NCI-H1048 (cell line): ENCODE data around the gene C21orf58.
A peak's percentile ranks its signal among the peaks of the same experiment; 100 is the strongest.

ENCODE experiments used
- DNase-seq: peaks from one replicate; lab custom pipeline; 2025; lab: John Stamatoyannopoulos, UW

C21orf58 gene

GRCh38 chr21:46295177-46295770, 28.4 kb downstream of the C21orf58 start:
- DNase-seq: no peak

DNA sequence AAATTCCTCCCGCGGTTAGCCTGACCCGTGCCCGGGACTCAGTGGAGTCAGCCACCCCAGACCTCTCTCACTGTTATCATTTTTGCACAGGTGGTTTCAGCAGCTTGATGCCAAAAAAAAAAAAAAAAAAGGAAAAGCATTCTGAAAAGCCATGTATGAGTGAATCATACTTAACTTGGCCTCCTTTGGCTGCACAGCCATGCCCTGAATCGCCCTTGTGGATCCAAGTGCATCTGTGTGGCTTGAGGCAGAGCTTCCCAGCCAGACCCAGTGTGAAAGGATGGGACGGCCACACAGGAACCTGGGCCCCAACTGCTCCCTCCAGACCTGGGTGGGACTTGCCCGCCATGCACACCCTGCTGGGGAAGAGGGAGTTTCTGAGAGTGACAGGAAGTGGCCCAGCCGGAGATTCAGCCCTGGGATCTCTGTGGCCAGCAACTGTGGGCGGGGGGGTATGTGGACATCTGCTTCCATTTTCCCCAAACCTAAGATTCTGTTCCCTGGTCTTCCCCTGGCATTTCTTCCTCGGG, 29.0 kb downstream of the C21orf58 start:
- DNase-seq: no peak

GRCh38 chr21:46291561-46291960, 32.1 kb downstream of the C21orf58 start:
- DNase-seq: no peak

DNA sequence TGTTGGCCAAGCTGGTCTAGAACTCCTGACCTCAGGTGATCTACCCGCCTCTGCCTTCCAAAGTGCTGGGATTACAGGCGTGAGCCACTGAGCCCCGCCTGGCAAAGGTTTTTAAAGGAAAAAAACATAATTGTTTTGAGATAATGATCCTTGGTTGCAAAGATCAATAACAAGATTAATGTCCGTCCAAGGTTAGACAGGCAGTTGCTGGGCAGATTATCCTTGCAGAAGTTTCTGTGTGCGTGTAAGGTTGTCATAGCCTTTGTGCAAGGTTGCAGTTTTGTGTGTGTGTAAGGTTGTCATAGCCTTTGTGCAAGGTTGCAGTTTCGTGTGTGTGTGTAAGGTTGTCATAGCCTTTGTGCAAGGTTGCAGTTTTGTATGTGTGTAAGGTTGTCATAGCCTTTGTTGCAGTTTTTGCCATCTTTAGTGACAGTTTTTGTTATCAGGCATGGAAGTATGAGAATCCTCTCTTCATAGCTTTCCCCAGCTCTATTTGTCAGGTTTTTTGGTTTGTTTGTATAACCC, 34.0 kb downstream of the C21orf58 start:
- DNase-seq: no peak

DNA sequence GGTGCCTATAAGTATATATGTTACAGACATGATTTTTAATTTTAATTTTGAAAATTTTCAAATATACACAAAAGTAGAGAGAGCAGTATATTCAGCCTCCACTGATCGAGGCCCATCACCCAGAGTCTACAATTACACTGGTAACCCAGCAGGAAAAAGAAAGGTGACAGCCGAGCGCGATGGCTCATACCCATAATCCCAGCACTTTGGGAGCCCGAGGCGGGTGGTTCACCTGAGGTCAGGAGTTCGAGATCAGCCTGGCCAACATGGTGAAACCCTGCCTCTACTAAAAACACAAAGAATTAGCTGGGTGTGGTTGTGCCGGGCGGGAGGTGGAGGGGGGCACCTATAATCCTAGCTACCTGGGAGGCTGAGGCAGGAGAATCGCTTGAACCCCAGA, 36.1 kb downstream of the C21orf58 start:
- no peak for DNase-seq

- no peak for DNase-seq
Observed at GRCh38 chr21:46286648-46287002, 37.0 kb downstream of the C21orf58 start.

DNA sequence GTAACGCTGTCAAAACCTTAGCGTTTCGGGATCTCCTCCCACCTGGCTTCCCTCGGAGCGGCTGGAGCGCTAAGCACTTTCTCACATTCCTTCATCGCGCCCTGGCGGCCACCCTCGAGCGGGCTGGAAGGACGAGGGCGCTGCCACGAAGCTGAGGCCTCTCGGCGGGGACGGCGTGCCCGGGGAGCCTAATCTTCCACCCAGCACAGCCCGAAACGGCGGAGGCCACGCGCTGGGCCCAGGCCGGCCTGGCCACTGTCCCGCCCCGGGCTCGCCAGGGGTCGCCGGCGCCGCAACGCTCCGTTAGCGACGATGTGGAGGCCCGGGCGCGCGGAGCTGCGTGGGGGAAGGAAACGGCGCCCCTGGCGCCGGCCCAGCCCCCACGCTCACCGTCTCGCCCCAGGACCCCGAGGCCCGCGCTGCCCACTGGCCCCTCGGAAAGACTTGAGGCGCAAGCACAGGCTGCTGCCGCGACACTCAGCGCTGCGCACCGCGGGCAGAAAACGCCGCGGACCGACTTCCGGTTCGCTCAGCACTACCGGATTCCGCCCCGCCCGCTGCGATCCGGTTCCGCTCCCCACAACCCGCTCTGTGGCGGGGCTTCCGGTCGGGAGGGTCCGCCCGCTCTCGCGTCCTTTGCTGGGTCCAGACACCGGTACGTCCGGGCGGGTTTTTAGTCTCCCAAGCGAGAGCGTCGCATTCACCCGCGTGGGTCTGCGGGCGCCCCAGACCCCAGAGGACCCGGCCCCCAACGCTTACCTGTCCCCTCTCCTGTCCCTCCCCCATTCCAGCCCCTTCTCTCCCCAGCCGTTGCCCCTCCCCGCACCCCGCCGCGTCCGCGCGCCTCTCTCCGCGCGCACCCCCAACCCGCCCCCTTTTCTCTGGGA, 37.7 kb downstream of the C21orf58 start, which contains the start of gene YBEY:
TSS of gene YBEY (plus strand) at position 582 of the 887 bp plus-strand sequence. CDS start 572 bp downstream, outside the sequence.
- peak; percentile 88 for DNase-seq

DNA sequence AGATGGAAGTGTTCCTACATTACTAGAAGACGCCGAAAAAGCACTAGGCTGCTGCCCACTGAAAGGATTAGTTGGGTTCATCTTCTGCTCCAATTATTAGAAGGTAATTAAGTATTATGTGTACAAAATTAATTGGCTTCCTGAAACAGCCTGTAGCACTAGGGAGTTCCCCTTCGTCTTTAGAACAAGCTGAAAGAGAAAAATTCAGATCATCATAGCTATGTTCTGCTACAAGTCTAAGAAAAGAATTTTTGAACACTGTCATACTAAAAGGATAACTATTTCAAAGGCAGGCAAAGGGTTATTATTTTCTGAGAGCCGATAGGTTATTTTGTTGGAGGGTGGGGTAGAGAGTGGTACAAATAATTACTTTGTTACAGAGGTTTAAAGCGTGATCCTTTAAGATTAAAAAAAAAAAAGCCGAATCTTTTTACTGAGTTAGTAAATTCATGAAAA, 38.4 kb downstream of the C21orf58 start, which contains the start of gene MCM3AP:
TSS of gene MCM3AP (minus strand) at position 406 of the 456 bp plus-strand sequence. CDS start at position 81, 325 bp downstream.
- no peak for DNase-seq

DNA sequence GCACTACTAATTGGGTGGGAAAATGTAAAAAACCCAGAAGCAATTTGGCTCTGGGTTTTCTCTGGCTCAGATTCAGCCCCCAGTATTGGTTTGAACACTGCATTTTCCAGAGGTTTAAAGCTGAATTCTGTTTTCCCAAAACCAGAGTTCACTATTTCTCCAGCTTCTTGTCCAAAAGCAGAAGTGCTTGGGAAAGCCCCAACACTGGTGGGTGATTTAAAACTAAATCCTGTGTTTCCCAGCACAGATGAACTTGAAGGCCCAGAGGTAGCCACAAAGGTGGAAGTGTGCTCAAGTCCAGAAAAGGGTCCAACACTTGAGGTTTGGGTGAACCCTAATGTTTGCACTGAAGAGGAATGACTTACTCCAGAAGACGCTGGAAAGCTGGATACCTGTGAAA, 38.9 kb downstream of the C21orf58 start:
- DNase-seq: no peak

DNA sequence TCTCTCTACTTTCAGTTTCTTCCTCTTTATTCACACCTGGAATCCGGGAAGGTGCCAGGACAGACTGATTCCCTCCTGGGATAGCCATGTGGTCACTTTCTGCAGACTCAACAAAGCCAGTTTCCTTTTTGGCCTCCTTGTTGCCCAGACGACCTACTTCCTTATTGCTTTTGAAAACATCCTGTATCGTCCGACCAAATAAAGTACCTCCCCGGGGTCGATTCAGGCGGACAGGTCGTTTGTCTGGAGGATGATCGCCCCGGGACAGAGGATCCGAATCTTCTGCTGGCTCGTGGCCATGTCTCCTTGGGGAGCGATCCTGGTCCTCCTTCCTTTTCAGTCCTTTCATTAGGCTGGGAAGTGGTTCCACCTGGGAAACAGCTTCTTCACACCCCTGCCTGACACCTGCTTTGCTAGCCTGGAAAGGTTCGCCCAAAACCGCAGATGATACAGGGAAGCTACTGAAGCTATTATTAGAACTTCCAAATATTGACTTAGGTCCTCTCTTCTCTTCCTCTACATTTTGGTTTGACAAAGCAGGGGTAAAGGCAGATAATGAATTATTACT, 39.5 kb downstream of the C21orf58 start:
- DNase-seq: no peak

DNA sequence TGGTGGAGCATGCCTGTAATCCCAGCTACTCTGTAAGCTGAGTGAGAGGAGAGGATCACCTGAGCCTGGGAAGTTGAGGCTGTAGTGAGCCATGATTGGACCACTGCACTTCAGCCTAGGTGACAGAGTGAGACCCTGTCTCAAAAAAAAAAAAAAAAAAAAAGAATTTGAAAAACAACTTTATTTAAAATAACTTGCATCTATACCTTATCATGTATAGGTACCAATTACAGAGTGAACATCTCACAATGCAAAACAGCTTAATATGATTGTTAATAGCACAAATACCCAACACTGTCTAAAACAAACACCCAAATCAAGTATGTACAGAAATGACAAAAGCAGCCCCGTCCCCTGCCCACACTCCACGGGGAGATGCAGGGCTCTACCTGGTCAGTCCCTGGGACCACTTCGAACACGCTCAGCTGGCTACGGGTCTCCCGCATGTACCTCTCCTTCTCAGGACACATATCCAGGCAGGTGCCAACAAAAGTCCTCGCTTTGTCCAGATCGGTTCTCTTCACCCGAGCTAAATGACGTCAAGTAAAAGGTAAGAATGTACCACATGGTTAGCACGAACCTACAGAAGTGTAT, 48.8 kb downstream of the C21orf58 start:
- no peak for DNase-seq

- no peak for DNase-seq
Observed at GRCh38 chr21:46273341-46273740, 50.3 kb downstream of the C21orf58 start.

DNA sequence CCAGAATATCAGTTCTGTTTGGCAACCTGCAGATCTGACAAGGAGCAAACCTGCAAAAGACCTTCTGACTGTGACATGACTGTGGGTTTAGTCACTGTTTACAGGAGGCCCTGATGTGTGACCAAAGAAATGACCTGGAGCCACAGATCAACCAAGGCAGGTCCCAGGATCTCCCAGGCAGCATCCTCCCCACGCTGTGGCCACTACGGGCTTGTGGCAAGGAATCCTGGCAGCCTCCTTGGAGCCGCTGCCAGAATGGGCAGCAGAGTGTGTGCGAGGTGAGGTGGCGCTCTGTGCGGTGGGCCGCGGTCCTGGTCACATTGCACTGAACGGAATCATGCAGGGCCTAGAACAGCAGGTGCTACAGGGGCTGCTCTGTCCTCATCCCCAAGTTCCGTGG, 54.2 kb downstream of the C21orf58 start:
- no peak for DNase-seq

DNA sequence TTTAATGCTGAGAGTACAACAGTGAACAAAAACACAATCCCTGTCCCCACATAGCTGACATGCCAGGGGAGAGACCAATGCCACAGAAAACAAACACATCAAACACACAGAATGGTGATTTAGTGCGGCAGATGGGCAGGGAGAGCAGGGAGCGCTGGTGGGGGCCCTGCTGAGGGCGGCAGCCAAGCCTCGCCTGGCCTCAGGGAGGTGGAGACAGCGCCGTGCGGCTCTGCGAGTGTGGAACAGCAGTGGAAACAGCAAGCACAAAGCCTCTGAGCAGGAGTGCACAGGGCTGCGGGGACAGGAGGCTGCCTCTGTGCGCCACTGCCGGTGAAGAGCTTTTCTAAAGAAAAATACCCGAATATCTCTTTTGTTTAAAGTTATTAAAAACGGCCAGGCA, 55.3 kb downstream of the C21orf58 start:
- no peak for DNase-seq

- DNase-seq: no peak
Observed at GRCh38 chr21:46266946-46267345, 56.7 kb downstream of the C21orf58 start.

DNA sequence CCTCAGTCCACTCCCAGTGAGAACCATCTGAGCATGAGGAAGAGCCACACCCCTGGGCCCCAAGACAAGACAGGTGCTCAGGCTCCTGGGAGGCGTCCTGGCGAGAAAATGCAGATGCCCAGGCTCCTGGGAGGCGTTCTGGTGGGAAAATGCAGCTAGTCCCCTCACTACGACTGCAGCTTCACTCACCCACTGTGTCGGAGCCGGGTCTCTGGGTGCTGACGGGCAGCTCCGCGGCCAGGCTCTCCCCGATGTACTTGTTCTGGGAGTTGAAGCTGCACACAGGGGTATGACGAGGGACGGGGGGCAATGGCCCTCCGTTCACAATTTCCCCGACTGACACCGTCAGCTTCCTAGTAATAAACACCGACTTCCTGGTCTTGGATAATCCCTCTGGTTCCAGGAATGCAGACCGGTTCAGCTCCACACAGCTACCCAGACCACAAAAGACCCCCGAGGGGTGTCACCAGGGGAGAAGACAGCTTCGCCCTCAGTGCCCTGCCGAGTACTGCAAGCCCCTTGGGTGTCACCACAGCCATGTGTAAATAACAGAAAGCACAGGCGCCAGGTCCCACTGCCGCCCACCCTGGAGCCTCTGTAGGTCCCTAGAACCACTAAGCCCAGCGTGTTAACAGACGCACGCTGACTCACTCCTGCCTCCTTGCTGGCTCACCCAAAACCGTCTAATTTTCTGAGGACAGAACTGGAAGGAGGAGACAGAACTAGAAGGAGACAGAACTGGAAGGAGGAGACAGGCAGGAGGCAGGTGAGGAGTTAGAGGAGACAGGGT, 57.7 kb downstream of the C21orf58 start:
- no peak for DNase-seq

GRCh38 chr21:46264690-46265144, 59.0 kb downstream of the C21orf58 start:
- no peak for DNase-seq

- DNase-seq: no peak
Observed at GRCh38 chr21:46264046-46264689, 59.5 kb downstream of the C21orf58 start.

DNA sequence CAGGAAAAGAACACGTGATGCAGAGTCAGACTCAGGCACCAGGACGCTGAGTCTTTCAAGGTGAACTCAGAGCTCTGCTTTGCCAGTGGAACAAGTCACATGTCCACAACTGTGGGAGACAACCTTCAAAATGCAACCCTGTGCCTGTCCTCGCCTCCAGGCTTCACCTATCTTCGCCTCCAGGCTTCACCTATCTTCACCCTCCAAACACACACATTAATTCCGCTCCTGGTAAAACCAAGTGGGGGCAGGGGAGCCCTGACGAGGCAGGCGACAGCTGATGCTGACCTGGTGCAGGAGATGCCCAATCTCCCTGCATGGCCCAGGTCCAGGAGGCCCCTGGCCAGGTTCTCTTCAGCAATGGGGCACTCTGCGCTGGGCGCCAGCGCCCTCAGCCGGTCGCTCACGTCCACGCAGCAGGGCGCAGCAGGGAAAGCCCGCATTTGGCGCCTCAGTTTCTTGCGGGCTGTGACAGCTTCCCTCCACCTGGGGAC, 67.1 kb downstream of the C21orf58 start:
- DNase-seq: no peak

- DNase-seq: no peak
Observed at GRCh38 chr21:46255758-46256337, 67.8 kb downstream of the C21orf58 start.
